ENCODE measurements around the gene PPP4R1.

DNA sequence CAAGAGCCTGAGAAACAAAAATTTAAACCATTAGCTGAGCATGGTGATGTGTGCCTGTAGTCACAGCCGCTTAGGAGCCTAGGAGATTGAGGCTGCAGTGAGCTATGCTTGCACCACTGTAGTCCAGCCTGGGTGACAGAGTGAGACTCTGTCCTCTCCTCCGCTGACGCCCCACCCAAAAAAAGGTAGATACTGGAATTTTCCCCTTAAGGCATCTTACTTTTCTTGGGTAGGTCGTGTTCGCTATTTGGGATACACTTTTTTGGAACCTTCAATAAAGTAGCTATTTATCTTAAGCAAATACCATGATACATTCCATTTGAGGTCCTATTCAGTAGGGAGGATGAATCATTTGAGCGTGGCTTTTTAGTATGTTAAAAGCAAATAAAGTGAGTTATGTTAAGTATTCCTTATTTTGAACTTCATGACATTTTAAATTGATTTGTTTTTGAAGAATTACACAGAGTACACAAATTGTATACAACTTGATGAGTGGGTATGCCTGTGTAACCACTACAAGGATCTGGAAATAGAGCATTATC, 100.3 kb downstream of the PPP4R1 start:
- TF ChIP-seq, protein P1, sequence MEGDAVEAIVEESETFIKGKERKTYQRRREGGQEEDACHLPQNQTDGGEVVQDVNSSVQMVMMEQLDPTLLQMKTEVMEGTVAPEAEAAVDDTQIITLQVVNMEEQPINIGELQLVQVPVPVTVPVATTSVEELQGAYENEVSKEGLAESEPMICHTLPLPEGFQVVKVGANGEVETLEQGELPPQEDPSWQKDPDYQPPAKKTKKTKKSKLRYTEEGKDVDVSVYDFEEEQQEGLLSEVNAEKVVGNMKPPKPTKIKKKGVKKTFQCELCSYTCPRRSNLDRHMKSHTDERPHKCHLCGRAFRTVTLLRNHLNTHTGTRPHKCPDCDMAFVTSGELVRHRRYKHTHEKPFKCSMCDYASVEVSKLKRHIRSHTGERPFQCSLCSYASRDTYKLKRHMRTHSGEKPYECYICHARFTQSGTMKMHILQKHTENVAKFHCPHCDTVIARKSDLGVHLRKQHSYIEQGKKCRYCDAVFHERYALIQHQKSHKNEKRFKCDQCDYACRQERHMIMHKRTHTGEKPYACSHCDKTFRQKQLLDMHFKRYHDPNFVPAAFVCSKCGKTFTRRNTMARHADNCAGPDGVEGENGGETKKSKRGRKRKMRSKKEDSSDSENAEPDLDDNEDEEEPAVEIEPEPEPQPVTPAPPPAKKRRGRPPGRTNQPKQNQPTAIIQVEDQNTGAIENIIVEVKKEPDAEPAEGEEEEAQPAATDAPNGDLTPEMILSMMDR (IDR thresholded peaks at IDR 0.05): no peak
- TF ChIP-seq EP300 (IDR thresholded peaks at IDR 0.05): no peak
- no peak for TF ChIP-seq POLR2A (IDR thresholded peaks at IDR 0.05)
- TF ChIP-seq POLR2AphosphoS5 (IDR thresholded peaks at IDR 0.05): no peak

All from upper lobe of left lung (tissue), 4 donors.